T-helper 1 cell treated with Interleukin-12 subunit alpha and Interleukin-12 subunit beta and Interleukin-4 antibody, amounts not matched to agents 30 μg/mL and 1 μg/mL, for 36 hours (primary cell): ENCODE data around the gene GALNT10.
A peak's percentile ranks its signal among the peaks of the same experiment; 100 is the strongest.

Experiments used
- H3K27ac Mint-ChIP-seq: one replicate; pipeline ENCODE4 v1.8.0; 2021; ENCODE audit warnings: mild to moderate bottlenecking, mixed read lengths
- H3K27me3 Mint-ChIP-seq: one replicate; pipeline ENCODE4 v1.8.0; 2021; ENCODE audit warnings: low read depth, mixed read lengths
- H3K36me3 Mint-ChIP-seq: one replicate; pipeline ENCODE4 v1.8.0; 2021; ENCODE audit warnings: low read depth, mixed read lengths
- H3K4me1 Mint-ChIP-seq: one replicate; pipeline ENCODE4 v1.8.0; 2021; ENCODE audit warnings: low read depth, mixed read lengths
- H3K4me3 Mint-ChIP-seq: one replicate; pipeline ENCODE4 v1.8.0; 2021; ENCODE audit warnings: mild to moderate bottlenecking, moderate library complexity, mixed read lengths
- H3K9me3 Mint-ChIP-seq: one replicate; pipeline ENCODE4 v1.8.0; 2021; ENCODE audit warnings: mixed read lengths

GALNT10 gene

DNA sequence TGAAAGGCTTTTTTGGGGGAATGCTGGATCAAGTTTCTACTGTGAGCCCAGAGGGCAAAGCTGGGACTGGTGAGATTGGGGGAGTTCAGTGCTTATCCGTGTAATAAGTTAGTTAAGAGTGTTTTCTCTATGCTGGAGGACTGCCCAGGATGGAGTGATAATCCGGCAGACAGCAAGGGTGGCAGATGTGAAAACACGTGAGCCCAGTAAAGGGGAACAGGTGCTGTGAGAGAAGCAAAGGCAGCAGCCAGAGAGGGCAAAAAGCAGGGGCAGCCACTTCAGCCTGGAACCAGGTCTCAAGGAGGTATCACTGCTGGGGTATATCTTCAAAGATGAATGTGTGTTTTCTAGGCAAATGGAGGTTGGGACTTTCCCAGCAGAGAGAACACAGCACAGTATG is 53.9 kb downstream of the GALNT10 start:
- no peaks in the 10 kb centered on the region for H3K9me3 Mint-ChIP-seq
- H3K4me1 Mint-ChIP-seq = peaks cover 21% of the 10 kb centered on the region
- peak overlapping the region; percentile 46 for H3K27ac Mint-ChIP-seq
- H3K36me3 Mint-ChIP-seq = peaks cover 16% of the 10 kb centered on the region
- H3K4me3 Mint-ChIP-seq = no peak overlapping the region
- H3K27me3 Mint-ChIP-seq = no peaks in the 10 kb centered on the region

DNA sequence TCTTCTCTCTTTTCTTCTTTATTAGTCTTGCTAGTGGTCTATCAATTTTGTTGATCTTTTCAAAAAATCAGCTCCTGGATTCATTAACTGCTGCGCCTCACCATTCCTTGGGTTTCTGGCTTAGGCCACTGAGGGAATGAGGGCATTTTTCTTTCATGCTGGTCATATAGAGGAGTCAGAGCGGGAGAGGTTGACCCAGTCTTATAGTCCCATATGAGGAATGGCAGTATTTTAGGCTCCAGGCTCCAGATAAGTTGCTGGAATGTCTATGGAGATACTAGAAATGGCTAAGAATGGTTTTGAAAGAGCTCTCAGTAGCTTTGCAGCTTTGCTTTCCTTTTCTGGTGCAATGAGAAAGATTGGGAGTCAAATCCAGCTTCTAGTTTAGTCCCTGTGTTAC is 58.2 kb downstream of the GALNT10 start:
- Mint-ChIP-seq H3K36me3 (peaks cover 30% of the 10 kb centered on the region), H3K27ac (no peak overlapping the region), H3K9me3 (peaks cover 4% of the 10 kb centered on the region), H3K4me3 (no peak overlapping the region), H3K27me3 (no peaks in the 10 kb centered on the region), H3K4me1 (peaks cover 18% of the 10 kb centered on the region)

DNA sequence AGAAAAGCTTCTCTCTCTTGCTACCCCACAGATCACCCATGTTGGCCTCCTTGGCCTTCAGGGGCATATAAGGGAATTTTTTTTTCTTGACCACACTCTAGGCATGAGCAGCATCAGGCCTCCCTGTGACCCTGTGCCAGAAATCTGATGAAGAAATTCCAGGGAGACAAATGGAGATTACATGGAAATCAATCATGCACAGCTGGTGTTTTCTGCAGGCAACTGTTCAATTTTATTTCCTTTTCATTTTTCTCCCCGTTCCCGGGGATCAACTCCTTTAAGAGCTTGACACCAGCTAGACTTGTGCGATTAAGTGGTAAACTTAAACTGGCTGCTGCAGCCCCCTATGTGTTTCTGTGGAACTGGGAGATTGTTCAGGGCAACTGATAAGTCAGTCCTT is 59.3 kb downstream of the GALNT10 start:
- no peak overlapping the region for H3K4me3 Mint-ChIP-seq
- no peaks in the 10 kb centered on the region for H3K27me3 Mint-ChIP-seq
- H3K36me3 Mint-ChIP-seq = peaks cover 31% of the 10 kb centered on the region
- peaks cover 4% of the 10 kb centered on the region for H3K9me3 Mint-ChIP-seq
- H3K27ac Mint-ChIP-seq = no peak overlapping the region
- H3K4me1 Mint-ChIP-seq = peaks cover 12% of the 10 kb centered on the region

DNA sequence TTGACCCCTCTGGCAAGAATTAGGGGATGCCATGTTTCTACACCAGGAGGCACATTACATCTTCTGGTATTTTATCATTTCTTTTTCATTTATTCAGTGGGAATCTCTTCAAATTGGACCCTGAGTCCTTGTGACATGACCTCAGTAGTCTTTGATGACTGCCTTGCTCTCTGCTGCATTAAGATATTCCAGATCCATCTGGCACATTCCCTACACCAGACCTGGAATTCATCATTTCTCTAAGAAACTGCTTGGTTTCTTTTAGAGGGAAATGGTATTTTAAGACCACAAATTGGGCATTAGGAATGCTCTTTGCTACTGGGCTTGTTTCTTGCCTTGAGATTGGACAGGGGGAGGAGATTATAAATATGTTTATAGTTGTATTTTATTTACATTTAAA is 61.0 kb downstream of the GALNT10 start:
- no peaks in the 10 kb centered on the region for H3K27me3 Mint-ChIP-seq
- H3K27ac Mint-ChIP-seq = no peak overlapping the region
- peaks cover 4% of the 10 kb centered on the region for H3K9me3 Mint-ChIP-seq
- H3K4me3 Mint-ChIP-seq = no peak overlapping the region
- H3K4me1 Mint-ChIP-seq = peaks cover 9% of the 10 kb centered on the region
- peaks cover 33% of the 10 kb centered on the region for H3K36me3 Mint-ChIP-seq

DNA sequence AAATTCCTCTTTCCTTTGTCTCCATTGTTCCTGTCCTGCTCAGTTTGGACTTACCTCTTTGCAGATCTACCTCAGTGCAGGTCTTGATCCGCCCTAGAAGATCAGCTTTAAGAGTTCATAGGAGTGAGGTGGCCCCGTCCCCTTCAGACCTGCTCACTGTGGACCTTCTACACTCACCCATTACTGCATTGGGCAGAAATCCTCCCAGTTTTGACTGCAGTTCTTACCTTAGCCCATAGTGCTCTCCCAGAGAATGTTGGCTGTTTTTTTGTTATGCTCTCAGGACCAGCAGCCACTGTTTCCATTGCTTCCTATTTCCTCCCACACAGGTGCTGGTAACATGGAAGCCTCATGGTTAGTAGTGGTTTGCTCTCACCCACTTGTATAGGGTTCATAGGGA is 63.3 kb downstream of the GALNT10 start:
- Mint-ChIP-seq H3K9me3 (peaks cover 4% of the 10 kb centered on the region), H3K4me1 (peaks cover 9% of the 10 kb centered on the region), H3K36me3 (peaks cover 30% of the 10 kb centered on the region), H3K4me3 (no peak overlapping the region), H3K27me3 (no peaks in the 10 kb centered on the region), H3K27ac (no peak overlapping the region)

DNA sequence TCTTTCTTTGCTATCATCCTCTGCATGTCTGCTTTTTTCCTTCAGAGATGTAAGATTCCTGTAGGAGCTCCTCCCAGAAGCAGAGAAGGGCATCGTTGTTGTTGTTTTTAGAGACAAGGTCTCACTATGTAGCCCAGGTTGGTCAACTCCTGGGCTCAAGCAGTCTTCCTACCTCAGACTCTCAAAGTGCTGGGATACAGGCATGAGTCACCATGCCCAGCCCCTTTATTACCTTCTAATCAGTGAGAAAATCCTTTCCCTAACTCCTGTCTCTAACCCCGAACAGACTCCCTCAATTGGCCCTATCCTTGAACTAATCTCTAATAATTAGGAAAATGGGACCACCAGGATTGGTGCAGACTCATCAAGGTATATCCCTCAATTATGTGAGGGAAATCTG is 64.4 kb downstream of the GALNT10 start:
- Mint-ChIP-seq H3K36me3 (peaks cover 35% of the 10 kb centered on the region), H3K4me3 (no peak overlapping the region), H3K9me3 (peaks cover 4% of the 10 kb centered on the region), H3K4me1 (peaks cover 10% of the 10 kb centered on the region), H3K27ac (no peak overlapping the region), H3K27me3 (no peaks in the 10 kb centered on the region)

DNA sequence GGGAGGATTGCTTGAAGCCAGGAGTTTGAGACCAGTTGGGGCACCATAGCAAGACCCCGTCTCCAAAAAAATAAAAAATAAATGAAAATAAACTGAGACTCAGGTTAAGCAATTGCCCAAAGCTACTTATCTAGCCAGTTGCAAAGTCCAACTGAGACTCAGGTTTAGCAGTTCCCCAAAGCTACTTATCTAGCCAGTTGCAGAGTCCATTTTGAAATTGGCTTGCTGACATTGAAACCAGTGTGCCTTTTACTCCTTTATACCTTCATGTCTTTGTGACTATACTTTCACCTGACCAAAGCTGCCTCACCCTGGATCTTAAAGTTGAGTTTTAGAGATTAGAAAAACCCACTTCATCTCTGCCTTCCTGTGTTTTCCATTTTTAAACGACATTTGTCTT is 66.5 kb downstream of the GALNT10 start:
- no peak overlapping the region for H3K27ac Mint-ChIP-seq
- H3K4me1 Mint-ChIP-seq = peaks cover 10% of the 10 kb centered on the region
- H3K4me3 Mint-ChIP-seq = no peak overlapping the region
- peaks cover 28% of the 10 kb centered on the region for H3K36me3 Mint-ChIP-seq
- H3K27me3 Mint-ChIP-seq = no peaks in the 10 kb centered on the region
- H3K9me3 Mint-ChIP-seq = peaks cover 4% of the 10 kb centered on the region

DNA sequence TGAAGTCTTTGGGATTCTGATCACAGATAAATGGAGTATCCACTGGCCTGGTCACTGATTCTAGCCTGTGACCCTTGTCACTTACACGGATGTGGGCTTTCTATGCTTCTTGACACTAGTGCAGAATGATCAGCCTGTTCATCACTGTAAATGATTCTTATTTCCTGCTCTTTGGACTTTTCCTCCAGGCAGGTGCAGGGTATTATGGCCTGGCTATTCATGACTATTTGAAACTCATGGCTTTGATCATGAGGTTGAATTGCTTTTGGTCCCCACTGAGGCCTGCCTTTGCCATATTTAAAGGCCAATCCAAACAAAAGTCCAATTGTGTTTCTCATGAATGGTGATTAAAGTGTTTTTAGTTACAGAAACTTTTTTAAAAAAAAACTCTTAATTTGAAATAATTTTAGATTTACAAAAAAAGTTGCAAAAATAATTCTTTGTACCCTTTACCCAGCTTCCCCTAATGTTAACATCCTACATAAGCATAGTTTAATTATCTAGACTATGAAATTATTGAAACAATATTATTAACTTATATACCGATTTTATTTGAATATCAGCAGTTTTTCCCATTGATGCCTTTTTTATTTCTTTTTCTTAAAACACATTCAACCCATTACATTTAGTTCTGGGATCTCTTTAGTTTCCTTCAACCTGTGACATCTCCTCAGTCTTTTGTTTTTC is 68.1 kb downstream of the GALNT10 start:
- H3K36me3 Mint-ChIP-seq = peaks cover 29% of the 10 kb centered on the region
- H3K9me3 Mint-ChIP-seq = no peaks in the 10 kb centered on the region
- H3K27ac Mint-ChIP-seq = no peak overlapping the region
- H3K4me1 Mint-ChIP-seq = peaks cover 4% of the 10 kb centered on the region
- H3K4me3 Mint-ChIP-seq = no peak overlapping the region
- H3K27me3 Mint-ChIP-seq = no peaks in the 10 kb centered on the region

DNA sequence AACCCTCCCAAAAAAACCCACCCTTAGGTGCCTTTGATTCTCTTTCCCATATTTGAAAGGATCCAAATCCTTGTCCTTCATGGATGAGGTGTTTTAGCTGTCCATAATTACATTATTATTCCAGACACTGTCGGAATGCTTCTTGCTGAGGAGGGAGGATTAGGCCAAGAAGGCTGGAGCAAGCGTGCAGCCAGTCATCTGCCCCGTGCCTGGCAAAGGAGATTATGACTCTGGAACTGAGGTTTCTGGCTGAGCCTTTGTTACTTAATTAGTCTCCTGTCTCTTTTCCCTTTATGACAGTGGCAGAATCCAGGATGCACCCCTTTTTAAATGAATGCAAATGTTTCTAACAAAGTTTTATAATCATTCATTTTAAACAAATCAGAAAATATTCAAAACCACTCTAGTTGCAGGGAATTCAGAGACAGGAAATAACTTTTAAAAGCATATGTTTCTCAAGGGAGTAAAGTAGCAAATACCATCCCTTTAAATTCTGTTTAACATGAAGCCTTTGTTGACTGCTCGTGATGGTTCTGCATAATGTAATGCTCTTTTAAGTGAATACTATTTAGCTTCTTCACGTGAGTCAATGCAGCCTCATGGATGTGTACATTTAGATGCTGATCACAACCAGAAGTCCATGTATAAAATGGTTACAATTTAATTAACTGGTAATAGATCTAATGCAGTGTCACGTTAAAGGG is 69.8 kb downstream of the GALNT10 start:
- no peaks in the 10 kb centered on the region for H3K27me3 Mint-ChIP-seq

DNA sequence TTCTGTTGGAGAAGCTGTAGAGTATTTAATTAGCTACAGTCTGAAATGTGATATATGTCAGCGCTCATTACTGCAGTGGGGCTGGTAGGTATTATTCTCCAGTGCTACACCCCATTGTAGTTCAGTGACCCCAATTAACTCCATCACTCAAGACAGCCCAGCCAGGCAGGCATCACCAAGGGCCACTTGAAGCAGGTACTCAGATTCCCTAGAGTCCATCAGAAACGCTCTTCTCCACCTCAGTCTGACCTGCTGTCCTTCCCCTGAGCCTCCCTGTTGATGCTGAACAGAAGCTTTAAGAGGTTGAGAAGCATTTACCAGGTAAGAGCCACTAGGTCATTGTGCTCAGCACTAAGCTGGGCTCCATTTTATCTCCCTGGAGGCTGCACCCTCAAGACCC is 71.8 kb downstream of the GALNT10 start:
- peaks cover 8% of the 10 kb centered on the region for H3K4me1 Mint-ChIP-seq
- H3K4me3 Mint-ChIP-seq = no peak overlapping the region
- H3K9me3 Mint-ChIP-seq = no peaks in the 10 kb centered on the region
- H3K27ac Mint-ChIP-seq = no peak overlapping the region
- H3K27me3 Mint-ChIP-seq = no peaks in the 10 kb centered on the region
- H3K36me3 Mint-ChIP-seq = peaks cover 18% of the 10 kb centered on the region

More for the DNA sequence above, 69.8 kb downstream of the GALNT10 start:
- no peak overlapping the region for H3K4me3 Mint-ChIP-seq
- peaks cover 16% of the 10 kb centered on the region for H3K36me3 Mint-ChIP-seq
- no peaks in the 10 kb centered on the region for H3K9me3 Mint-ChIP-seq
- no peak overlapping the region for H3K27ac Mint-ChIP-seq
- peaks cover 6% of the 10 kb centered on the region for H3K4me1 Mint-ChIP-seq

DNA sequence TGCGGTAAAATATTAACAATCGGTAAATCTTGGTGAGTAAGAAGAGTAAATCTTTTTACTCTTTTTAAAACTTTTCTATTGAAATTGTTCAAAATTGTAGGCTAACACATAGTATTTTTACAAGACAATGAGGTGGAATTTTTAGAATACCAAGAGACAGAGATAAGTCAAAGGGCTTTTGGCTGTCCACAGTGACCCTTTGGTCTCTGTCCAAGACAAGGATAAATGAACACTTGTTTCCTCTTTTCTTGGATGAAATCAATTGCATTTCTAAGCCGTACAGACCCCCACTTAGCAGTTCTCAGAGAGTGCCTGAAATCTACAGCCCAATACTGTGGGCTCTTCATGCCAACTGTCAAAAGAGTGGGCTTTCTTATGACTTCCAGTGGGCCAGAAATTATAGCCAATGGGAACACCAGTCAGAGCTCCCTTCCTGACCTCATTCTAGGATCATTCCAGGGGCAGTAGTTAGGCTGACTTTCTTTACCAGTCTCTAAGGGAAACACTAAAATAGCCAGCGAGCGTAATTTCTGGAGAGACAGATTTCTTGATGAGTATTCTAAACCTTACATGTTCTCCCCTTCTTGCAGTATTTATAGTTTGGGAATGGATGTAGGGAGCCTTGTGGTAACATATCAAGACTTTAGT is 74.1 kb downstream of the GALNT10 start:
- H3K36me3 Mint-ChIP-seq = peaks cover 21% of the 10 kb centered on the region
- no peaks in the 10 kb centered on the region for H3K27me3 Mint-ChIP-seq
- peaks cover 14% of the 10 kb centered on the region for H3K4me1 Mint-ChIP-seq
- no peaks in the 10 kb centered on the region for H3K9me3 Mint-ChIP-seq
- no peak overlapping the region for H3K4me3 Mint-ChIP-seq
- H3K27ac Mint-ChIP-seq = no peak overlapping the region

DNA sequence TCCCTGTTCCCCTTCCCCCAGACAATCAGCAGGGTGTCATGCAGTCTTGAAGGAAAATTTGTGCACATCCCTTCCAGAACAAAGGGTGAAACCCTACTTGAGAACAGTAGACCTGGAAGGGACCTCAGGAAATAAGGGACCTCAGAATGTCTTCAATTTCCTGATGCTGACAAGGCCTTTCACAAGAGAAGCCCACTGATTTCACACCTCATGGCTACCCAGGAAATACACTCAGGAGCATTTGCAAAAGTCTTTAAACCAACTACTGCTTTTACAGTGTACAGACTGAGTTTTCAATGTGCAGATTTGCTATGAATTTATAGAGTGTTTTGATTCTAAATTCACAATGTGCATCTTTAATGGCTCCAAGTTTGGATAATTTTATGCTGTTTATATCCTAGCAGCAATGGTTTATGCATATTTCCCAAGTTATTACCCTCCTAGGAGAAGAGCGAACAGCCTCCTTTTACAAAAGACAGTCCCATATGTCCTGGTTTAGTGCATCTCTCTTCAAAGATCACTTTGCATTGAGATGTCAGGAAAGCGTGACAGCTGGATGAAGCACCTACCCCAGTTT is 74.8 kb downstream of the GALNT10 start:
- Mint-ChIP-seq H3K36me3 (peaks cover 22% of the 10 kb centered on the region), H3K27ac (no peak overlapping the region), H3K27me3 (no peaks in the 10 kb centered on the region), H3K4me1 (peaks cover 14% of the 10 kb centered on the region), H3K9me3 (no peaks in the 10 kb centered on the region), H3K4me3 (no peak overlapping the region)

DNA sequence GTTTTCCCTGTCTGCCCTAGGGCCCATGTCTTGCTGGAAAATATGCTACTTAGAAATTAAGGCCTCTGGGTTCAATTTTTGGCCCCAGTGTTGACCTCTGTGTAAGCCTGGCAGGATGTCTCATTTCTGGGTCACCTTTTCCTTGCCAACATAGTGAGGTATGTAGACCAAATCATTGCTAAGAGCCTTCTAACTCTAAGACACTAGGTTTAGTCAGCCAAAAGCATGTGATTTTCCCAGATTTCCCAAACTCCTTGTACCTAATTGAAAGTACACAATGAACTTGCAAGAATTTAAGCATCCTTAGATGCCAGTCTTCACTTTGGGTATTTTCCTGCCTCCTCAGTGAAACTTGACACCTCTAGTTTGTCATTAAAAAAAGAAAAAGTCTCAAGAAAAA is 77.0 kb downstream of the GALNT10 start:
- Mint-ChIP-seq H3K4me1 (peaks cover 26% of the 10 kb centered on the region), H3K9me3 (no peaks in the 10 kb centered on the region), H3K4me3 (no peak overlapping the region), H3K36me3 (peaks cover 20% of the 10 kb centered on the region), H3K27ac (no peak overlapping the region), H3K27me3 (no peaks in the 10 kb centered on the region)

DNA sequence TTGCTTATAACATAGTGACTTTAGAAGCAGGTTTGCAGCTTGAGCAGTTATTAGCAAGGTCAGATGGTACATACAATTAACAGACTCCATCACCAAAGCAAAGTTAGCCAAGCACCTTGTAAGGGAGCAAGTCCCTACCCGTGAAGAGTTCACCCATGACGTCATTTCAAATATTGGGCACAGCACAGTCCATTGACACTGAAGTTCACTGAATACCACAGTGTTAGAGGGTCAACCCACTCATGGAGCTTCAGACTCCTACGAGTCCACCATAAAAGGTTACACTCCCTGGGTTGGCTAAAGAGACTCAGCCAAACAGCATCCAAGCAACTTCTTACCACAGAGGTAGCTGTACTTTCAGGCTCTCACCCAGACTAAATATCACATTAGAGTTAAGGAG is 77.5 kb downstream of the GALNT10 start:
- Mint-ChIP-seq H3K27me3 (no peaks in the 10 kb centered on the region), H3K27ac (no peak overlapping the region), H3K4me1 (peaks cover 31% of the 10 kb centered on the region)

DNA sequence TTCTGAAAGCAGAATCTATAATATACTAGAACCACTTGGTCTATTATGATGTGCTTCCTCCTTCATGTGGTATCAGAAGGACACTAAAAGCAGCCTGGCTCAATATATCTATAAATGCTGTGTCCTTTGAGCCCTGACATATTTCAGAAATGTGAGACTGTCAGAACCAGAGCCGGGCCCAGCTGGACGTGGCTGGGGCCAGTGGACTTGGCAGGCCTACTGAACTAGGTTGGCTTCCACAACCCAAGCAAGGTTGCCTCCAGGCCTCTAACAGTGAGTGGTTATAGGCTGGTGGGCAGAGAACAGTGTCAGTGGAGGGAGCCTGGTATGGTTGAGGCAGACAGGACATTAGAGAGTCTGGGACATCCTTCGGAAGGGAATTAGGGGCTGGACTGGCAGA is 78.9 kb downstream of the GALNT10 start:
- Mint-ChIP-seq H3K36me3 (peaks cover 15% of the 10 kb centered on the region), H3K4me1 (peaks cover 43% of the 10 kb centered on the region), H3K27ac (no peak overlapping the region), H3K9me3 (no peaks in the 10 kb centered on the region), H3K27me3 (no peaks in the 10 kb centered on the region), H3K4me3 (no peak overlapping the region)

More for the DNA sequence above, 77.5 kb downstream of the GALNT10 start:
- H3K9me3 Mint-ChIP-seq = no peaks in the 10 kb centered on the region
- peaks cover 15% of the 10 kb centered on the region for H3K36me3 Mint-ChIP-seq
- H3K4me3 Mint-ChIP-seq = no peak overlapping the region
